MM.1S (cell line): Measurements from ENCODE around the gene ZNF624.

Experiments
- DNase-seq: peaks from one replicate; pipeline ENCODE4 v3.0.0-alpha.2; 2015
- H2AFZ ChIP-seq: fragments of 300-600 bp; sonication (generic); 2 replicates; pipeline ENCODE4 v1.6.0; 2016; ENCODE audit warnings: antibody characterized with exemption, low read length
- H3F3A ChIP-seq: fragments of 300-600 bp; sonication (generic); 2 replicates; pipeline ENCODE4 v1.6.1; 2016; ENCODE audit warnings: mild to moderate bottlenecking, antibody characterized with exemption, low read length, moderate library complexity, mixed read lengths; ENCODE audit not compliant: insufficient read depth
- H3K27ac ChIP-seq: fragments of 300-600 bp; sonication (generic); 2 replicates; pipeline ENCODE4 v1.5.1; 2016; ENCODE audit warnings: mild to moderate bottlenecking, low read length
- H3K27me3 ChIP-seq: fragments of 300-600 bp; sonication (generic); replicated peaks from 2 replicates; pipeline ENCODE4 v1.6.0; 2016; ENCODE audit warnings: low read length; ENCODE audit not compliant: insufficient read depth
- H3K36me3 ChIP-seq: fragments of 300-600 bp; sonication (generic); replicated peaks from 2 replicates; pipeline ENCODE4 v1.6.1; 2016; ENCODE audit warnings: mild to moderate bottlenecking, low read length, mixed read lengths; ENCODE audit not compliant: insufficient read depth
- H3K4me1 ChIP-seq: fragments of 300-600 bp; sonication (generic); 2 replicates; pipeline ENCODE4 v1.6.1; 2016; ENCODE audit warnings: low read length, mixed read lengths
- H3K4me2 ChIP-seq: fragments of 300-600 bp; sonication (generic); 2 replicates; pipeline ENCODE4 v1.6.0; 2016; ENCODE audit warnings: low read depth, low read length
- H3K4me3 ChIP-seq: fragments of 300-600 bp; sonication (generic); 2 replicates; pipeline ENCODE4 v1.5.1; 2016; ENCODE audit warnings: low read length, mixed read lengths
- H3K79me2 ChIP-seq: fragments of 300-600 bp; sonication (generic); 2 replicates; pipeline ENCODE4 v1.6.1; 2016; ENCODE audit warnings: mixed run types, low read length, mixed read lengths
- H3K9ac ChIP-seq: fragments of 300-600 bp; sonication (generic); 2 replicates; pipeline ENCODE4 v1.6.1; 2016; ENCODE audit warnings: low read length, mixed read lengths
- H3K9me2 ChIP-seq: fragments of 300-600 bp; sonication (generic); replicated peaks from 2 replicates; pipeline ENCODE4 v1.6.1; 2016; ENCODE audit warnings: mild to moderate bottlenecking, low read length, mixed read lengths; ENCODE audit not compliant: insufficient read depth
- H3K9me3 ChIP-seq: fragments of 300-600 bp; sonication (generic); replicated peaks from 2 replicates; pipeline ENCODE4 v1.6.1; 2016; ENCODE audit warnings: mild to moderate bottlenecking, low read length, mixed read lengths; ENCODE audit not compliant: insufficient read depth
- H4K20me1 ChIP-seq: fragments of 300-600 bp; sonication (generic); 2 replicates; pipeline ENCODE4 v1.6.1; 2016; ENCODE audit warnings: mild to moderate bottlenecking, low read length, moderate library complexity, mixed read lengths; ENCODE audit not compliant: insufficient read depth
- EZH2 ChIP-seq: fragments of 300-600 bp; sonication (generic); optimal IDR thresholded peaks from 2 replicates; pipeline ENCODE3; 2017; ENCODE audit warnings: low read depth, mild to moderate bottlenecking, antibody characterized with exemption, low read length, mixed read lengths
- EZH2phosphoT487 ChIP-seq: fragments of 300-600 bp; sonication (generic); IDR thresholded peaks from 2 replicates; pipeline ENCODE4 v1.6.1; 2018; ENCODE audit warnings: antibody characterized with exemption, low read length
- TF ChIP-seq, protein P1 (sequence below): fragments of 300-600 bp; sonication (generic); IDR thresholded peaks from 2 replicates; pipeline ENCODE4 v1.5.1; 2016; ENCODE audit warnings: antibody characterized with exemption, low read length, mixed read lengths

ZNF624 gene

DNA sequence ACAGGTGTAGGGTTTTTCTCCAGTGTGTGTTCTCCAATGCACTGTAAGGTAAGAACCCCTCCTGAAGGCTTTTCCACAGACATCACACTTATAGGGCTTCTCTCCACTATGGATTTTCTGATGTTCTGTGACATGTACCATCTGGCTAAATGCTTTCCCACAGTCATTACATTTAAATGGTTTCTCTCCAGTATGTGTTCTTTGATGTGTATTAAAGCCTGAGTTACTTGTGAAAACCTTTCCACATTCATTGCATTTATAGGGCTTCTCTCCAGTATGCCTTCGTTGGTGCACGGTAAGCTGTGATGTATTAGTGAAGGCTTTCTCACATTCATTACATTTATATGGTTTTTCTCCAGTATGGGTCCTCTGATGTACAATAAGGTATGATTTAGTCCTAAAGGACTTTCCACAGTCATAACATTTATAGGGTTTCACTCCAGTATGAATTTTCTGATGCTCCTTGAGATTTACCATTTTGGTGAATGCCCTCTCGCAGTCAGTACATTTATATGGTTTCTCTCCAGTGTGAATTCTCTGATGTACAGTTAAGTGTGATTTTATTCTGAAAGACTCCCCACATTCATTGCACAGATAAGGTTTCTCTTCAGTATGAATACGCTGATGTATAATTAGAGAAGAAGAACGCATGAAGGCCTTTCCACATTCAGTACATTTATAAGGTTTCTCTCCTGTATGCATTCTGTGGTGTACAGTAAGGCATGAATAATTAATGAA lies 30.9 kb downstream of the ZNF624 start:
- DNase-seq: no peak
- no peaks in the 10 kb centered on the region for H3K9me3 ChIP-seq
- no peaks in the 10 kb centered on the region for H3K9me2 ChIP-seq
- H3K36me3 ChIP-seq: peaks cover 4% of the 10 kb centered on the region
- H4K20me1 ChIP-seq: no peaks in the 10 kb centered on the region
- TF ChIP-seq, protein P1, sequence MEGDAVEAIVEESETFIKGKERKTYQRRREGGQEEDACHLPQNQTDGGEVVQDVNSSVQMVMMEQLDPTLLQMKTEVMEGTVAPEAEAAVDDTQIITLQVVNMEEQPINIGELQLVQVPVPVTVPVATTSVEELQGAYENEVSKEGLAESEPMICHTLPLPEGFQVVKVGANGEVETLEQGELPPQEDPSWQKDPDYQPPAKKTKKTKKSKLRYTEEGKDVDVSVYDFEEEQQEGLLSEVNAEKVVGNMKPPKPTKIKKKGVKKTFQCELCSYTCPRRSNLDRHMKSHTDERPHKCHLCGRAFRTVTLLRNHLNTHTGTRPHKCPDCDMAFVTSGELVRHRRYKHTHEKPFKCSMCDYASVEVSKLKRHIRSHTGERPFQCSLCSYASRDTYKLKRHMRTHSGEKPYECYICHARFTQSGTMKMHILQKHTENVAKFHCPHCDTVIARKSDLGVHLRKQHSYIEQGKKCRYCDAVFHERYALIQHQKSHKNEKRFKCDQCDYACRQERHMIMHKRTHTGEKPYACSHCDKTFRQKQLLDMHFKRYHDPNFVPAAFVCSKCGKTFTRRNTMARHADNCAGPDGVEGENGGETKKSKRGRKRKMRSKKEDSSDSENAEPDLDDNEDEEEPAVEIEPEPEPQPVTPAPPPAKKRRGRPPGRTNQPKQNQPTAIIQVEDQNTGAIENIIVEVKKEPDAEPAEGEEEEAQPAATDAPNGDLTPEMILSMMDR: no peak
- no peak for TF ChIP-seq EZH2
- no peak for TF ChIP-seq EZH2phosphoT487
- H3K79me2 ChIP-seq: no peaks in the 10 kb centered on the region
- no peak overlapping the region for H2AFZ ChIP-seq
- H3K4me2 ChIP-seq: no peak overlapping the region
- no peaks in the 10 kb centered on the region for H3K4me1 ChIP-seq
- no peak overlapping the region for H3K27ac ChIP-seq
- H3K27me3 ChIP-seq: no peaks in the 10 kb centered on the region
- no peak overlapping the region for H3K4me3 ChIP-seq
- H3K9ac ChIP-seq: no peak overlapping the region
- H3F3A ChIP-seq: no peaks in the 10 kb centered on the region

DNA sequence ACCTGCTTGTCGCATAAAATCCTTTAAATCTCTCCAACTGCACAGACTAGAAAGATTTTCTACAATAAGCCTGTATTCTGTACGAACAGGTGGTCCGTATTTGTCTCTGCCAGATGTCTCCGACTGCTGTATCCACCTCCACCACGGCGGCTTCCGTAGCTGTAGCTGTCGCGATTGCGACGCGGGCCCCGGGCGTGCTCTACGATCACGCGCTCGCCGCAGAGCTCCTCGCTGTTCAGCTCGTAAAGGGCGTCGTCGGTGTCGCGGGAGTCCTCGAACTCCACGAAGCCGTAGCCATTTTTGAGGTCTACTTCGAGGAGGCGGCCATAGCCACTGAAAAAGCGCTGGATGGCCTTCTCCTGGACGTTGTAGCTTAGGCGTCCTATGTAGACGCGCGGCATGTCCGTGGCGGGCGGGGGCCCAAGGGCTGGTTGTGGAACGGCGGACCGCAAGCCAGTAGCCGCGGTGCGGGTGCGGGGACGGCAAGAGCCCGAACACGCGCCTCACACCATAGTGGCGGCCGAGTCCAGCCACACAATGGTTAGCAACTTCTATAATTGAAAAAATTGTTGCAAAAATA lies 36.1 kb downstream of the ZNF624 start:
- Histone ChIP-seq H3K79me2 (no peaks in the 10 kb centered on the region), H3K4me3 (no peak overlapping the region), H3K9me2 (no peaks in the 10 kb centered on the region), H3K9ac (no peak overlapping the region), H4K20me1 (no peaks in the 10 kb centered on the region), H3K9me3 (no peaks in the 10 kb centered on the region), H3K27me3 (no peaks in the 10 kb centered on the region), H3K27ac (no peak overlapping the region), H3F3A (no peaks in the 10 kb centered on the region), H3K36me3 (no peaks in the 10 kb centered on the region), H2AFZ (no peak overlapping the region), H3K4me1 (no peaks in the 10 kb centered on the region), H3K4me2 (no peak overlapping the region)
- TF ChIP-seq EZH2phosphoT487: no peak
- TF ChIP-seq, protein P1: no peak
- no peak for TF ChIP-seq EZH2
- no peak for DNase-seq

DNA sequence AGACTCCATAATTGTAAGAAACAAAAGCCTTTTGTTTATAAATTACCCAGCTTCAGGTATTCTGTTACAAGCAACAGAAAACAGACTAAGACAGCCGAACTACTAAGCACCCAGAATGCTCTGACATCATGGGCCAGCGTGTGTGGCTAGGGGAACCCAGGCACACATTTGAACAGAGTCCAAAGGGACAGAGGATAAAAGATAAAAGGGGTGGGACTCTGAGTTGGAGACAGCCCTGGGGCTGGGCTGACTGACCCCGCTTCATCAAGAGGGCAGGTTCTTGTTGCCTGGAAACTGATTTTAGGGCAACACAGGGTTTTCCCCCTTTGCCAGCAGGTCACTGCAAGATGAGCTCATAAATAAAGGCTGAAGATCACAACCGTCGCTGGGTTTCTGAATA lies 54.1 kb downstream of the ZNF624 start:
- Histone ChIP-seq H3K4me2 (no peak overlapping the region), H3F3A (no peaks in the 10 kb centered on the region), H3K27ac (no peak overlapping the region), H3K9ac (no peak overlapping the region), H3K79me2 (no peaks in the 10 kb centered on the region), H3K27me3 (no peaks in the 10 kb centered on the region), H3K4me1 (no peaks in the 10 kb centered on the region), H3K9me3 (no peaks in the 10 kb centered on the region), H2AFZ (no peak overlapping the region), H3K9me2 (no peaks in the 10 kb centered on the region), H3K36me3 (no peaks in the 10 kb centered on the region), H4K20me1 (no peaks in the 10 kb centered on the region), H3K4me3 (no peak overlapping the region)
- no peak for DNase-seq
- TF ChIP-seq EZH2phosphoT487: no peak
- TF ChIP-seq, protein P1: no peak
- no peak for TF ChIP-seq EZH2
